Activated naive CD4-positive, alpha-beta T cell treated with Interleukin-2 at 50 U/mL for 16 hours (primary cell): ENCODE data around the gene ISCA1.

Experiments
- DNase-seq: peaks from one replicate; pipeline ENCODE4 v3.0.0-alpha.2; 2020

ISCA1 gene

DNA sequence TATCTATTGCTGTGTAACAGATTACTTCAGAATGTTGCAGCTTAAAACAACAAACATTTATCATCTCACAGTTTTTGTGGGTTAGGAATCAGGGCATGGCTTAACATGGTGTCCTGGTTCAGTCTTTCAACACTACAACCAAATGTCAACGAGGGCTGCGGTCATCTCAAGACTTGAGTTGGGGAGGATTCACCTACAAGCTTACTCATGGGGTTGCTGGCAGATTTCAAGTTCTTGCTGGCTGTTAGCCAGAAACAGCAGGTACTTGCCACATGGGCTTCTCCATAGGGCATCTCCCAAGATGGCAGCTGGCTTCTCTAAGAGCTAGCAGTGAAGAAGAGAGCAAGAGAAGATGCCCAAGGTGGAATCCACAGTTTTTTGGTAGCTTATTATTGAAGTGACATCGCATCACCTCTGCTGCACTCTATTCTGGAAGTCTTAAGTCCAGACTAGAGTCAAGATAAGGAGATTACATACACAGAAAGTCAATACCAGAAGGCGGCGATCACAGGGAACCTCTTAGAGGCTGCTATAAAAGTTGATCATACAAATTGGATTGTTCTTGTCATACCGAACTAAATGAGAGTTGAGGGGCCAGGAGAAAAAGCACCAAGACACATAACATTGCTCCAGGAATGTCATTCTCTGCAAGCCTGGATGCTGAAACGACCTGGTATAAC lies 65.1 kb downstream of the ISCA1 start:
- no peak for DNase-seq
